COLO668 (cell line): ENCODE measurements around the gene WDFY3.
"Not testable (repeated sequence)": the region's sequence is repeated elsewhere in the genome, so short reads cannot be mapped to it uniquely, and the experiment has no call there.

ENCODE experiments used
- DNase-seq: peaks from one replicate; lab custom pipeline; 2025; ENCODE audit not compliant: unreplicated experiment; lab: John Stamatoyannopoulos, UW

Gene WDFY3

GRCh38 chr4:84681486-84682274 lies 284.8 kb downstream of the WDFY3 start:
- DNase-seq = no peak

GRCh38 chr4:84680956-84681355 lies 285.5 kb downstream of the WDFY3 start:
- no peak for DNase-seq

GRCh38 chr4:84678976-84679744 lies 287.3 kb downstream of the WDFY3 start:
- DNase-seq = no peak

- DNase-seq = no peak
Observed at GRCh38 chr4:84677995-84678394, 288.5 kb downstream of the WDFY3 start.

- no peak for DNase-seq
Observed at GRCh38 chr4:84677093-84677492, 289.4 kb downstream of the WDFY3 start.

GRCh38 chr4:84673475-84674240 lies 292.8 kb downstream of the WDFY3 start:
- DNase-seq = no peak

- no peak for DNase-seq
Observed at GRCh38 chr4:84672177-84672576, 294.3 kb downstream of the WDFY3 start.

GRCh38 chr4:84669201-84669600 lies 297.3 kb downstream of the WDFY3 start:
- DNase-seq = no peak

GRCh38 chr4:84666439-84666838 lies 300.1 kb downstream of the WDFY3 start:
- no peak for DNase-seq

- DNase-seq = not testable (repeated sequence)
Observed at GRCh38 chr4:84664767-84665166, 301.7 kb downstream of the WDFY3 start.

- DNase-seq = no peak
Observed at GRCh38 chr4:84661191-84661939, 305.1 kb downstream of the WDFY3 start.

- no peak for DNase-seq
Observed at GRCh38 chr4:84660606-84661005, 305.9 kb downstream of the WDFY3 start.

GRCh38 chr4:84652478-84652877 lies 314.0 kb downstream of the WDFY3 start:
- DNase-seq = no peak

- DNase-seq = no peak
Observed at GRCh38 chr4:84651499-84651898, 315.0 kb downstream of the WDFY3 start.

GRCh38 chr4:84648863-84649647 lies 317.4 kb downstream of the WDFY3 start:
- no peak for DNase-seq

- DNase-seq = no peak
Observed at GRCh38 chr4:84648178-84648577, 318.3 kb downstream of the WDFY3 start.

- no peak for DNase-seq
Observed at GRCh38 chr4:84647312-84647884, 319.1 kb downstream of the WDFY3 start.

- no peak for DNase-seq
Observed at GRCh38 chr4:84644087-84644486, 322.4 kb downstream of the WDFY3 start.

- no peak for DNase-seq
Observed at GRCh38 chr4:84639145-84639544, 327.3 kb downstream of the WDFY3 start.

- DNase-seq = no peak
Observed at GRCh38 chr4:84638092-84638491, 328.4 kb downstream of the WDFY3 start.
